ENCODE data around the gene SRP14.
A peak's percentile ranks its signal among the peaks of the same experiment; 100 is the strongest.
"Not testable (repeated sequence)": the region's sequence is repeated elsewhere in the genome, so short reads cannot be mapped to it uniquely, and the experiment has no call there.

The SRP14 gene

GRCh38 chr15:40029979-40030893, 8.7 kb downstream of the SRP14 start:
- DNase-seq (ENCODE audit: low spot score), result peak; percentile 40

- no peak for DNase-seq (ENCODE audit: low spot score)
These were observed 10.1 kb downstream of the SRP14 start for GRCh38 chr15:40028853-40029252.

GRCh38 chr15:40028193-40028592, 10.8 kb downstream of the SRP14 start:
- DNase-seq (ENCODE audit: low spot score), result no peak

GRCh38 chr15:40016224-40016865, 22.6 kb downstream of the SRP14 start:
- DNase-seq (ENCODE audit: low spot score), result no peak

GRCh38 chr15:40014390-40014789, 24.6 kb downstream of the SRP14 start:
- no peak for DNase-seq (ENCODE audit: low spot score)

GRCh38 chr15:40013372-40013771, 25.6 kb downstream of the SRP14 start:
- not testable (repeated sequence) for DNase-seq (ENCODE audit: low spot score)

- no peak for DNase-seq (ENCODE audit: low spot score)
These were observed 27.7 kb downstream of the SRP14 start for GRCh38 chr15:40011303-40011702.

GRCh38 chr15:40010686-40011085, 28.3 kb downstream of the SRP14 start:
- peak; percentile 93 for DNase-seq (ENCODE audit: low spot score)

- no peak for DNase-seq (ENCODE audit: low spot score)
These were observed 30.8 kb downstream of the SRP14 start for GRCh38 chr15:40008061-40008765.

- peak; percentile 45 for DNase-seq (ENCODE audit: low spot score)
These were observed 32.3 kb downstream of the SRP14 start for GRCh38 chr15:40006646-40007045.

GRCh38 chr15:40006003-40006402, 33.0 kb downstream of the SRP14 start:
- DNase-seq (ENCODE audit: low spot score), result no peak

GRCh38 chr15:40003116-40003916, 35.7 kb downstream of the SRP14 start:
- DNase-seq (ENCODE audit: low spot score), result no peak

- no peak for DNase-seq (ENCODE audit: low spot score)
These were observed 36.7 kb downstream of the SRP14 start for GRCh38 chr15:40002295-40002694.

GRCh38 chr15:39999538-40000200, 39.3 kb downstream of the SRP14 start:
- DNase-seq (ENCODE audit: low spot score), result no peak

- no peak for DNase-seq (ENCODE audit: low spot score)
These were observed 40.4 kb downstream of the SRP14 start for GRCh38 chr15:39998511-39999077.

- DNase-seq (ENCODE audit: low spot score), result no peak
These were observed 41.3 kb downstream of the SRP14 start for GRCh38 chr15:39997639-39998038.

GRCh38 chr15:39997031-39997430, 42.0 kb downstream of the SRP14 start:
- peak; percentile 25 for DNase-seq (ENCODE audit: low spot score)

GRCh38 chr15:39996228-39996627, 42.8 kb downstream of the SRP14 start:
- not testable (repeated sequence) for DNase-seq (ENCODE audit: low spot score)

- not testable (repeated sequence) for DNase-seq (ENCODE audit: low spot score)
These were observed 46.0 kb downstream of the SRP14 start for GRCh38 chr15:39992953-39993352.

- DNase-seq (ENCODE audit: low spot score), result no peak
These were observed 48.3 kb downstream of the SRP14 start for GRCh38 chr15:39990706-39991105.

- DNase-seq (ENCODE audit: low spot score), result no peak
These were observed 51.2 kb downstream of the SRP14 start for GRCh38 chr15:39987821-39988220.
